Cardiac fibroblast (primary cell): ENCODE measurements around the gene CALD1.

Experiments used
- DNase-seq, 2 donors: peaks; one replicate each; pipeline versions ENCODE4 v3.0.0 to v3.0.0-alpha.2; 2010; ENCODE audit warnings: low read depth in 2 of 2
- H3K4me3 ChIP-seq, 2 donors: replicated peaks in 1 of 2; 1 replicate in 1 of 2; 2 replicates in 1 of 2; pipeline ENCODE4 v1.5.1; 2011; ENCODE audit warnings: low read depth in 2 of 2, low read length in 2 of 2, mild to moderate bottlenecking in 2 of 2, moderate library complexity in 1 of 2
- CTCF ChIP-seq: IDR thresholded peaks from one replicate; pipeline ENCODE4 v1.5.1; 2011; ENCODE audit warnings: low read depth, mild to moderate bottlenecking, low read length, inconsistent platforms

CALD1 gene

GRCh38 chr7:134938141-134938540 lies 158.7 kb downstream of the CALD1 start:
- H3K4me3 ChIP-seq, result no peak overlapping the region
- no peak for DNase-seq
- TF ChIP-seq CTCF, result no peak

GRCh38 chr7:134939136-134939535 lies 159.7 kb downstream of the CALD1 start:
- no peak for DNase-seq
- no peak overlapping the region for H3K4me3 ChIP-seq
- TF ChIP-seq CTCF, result no peak

- no peak for DNase-seq
- no peak for TF ChIP-seq CTCF
- H3K4me3 ChIP-seq, result no peak overlapping the region
Measured at GRCh38 chr7:134940729-134941128, 161.3 kb downstream of the CALD1 start.

GRCh38 chr7:134941185-134941900 lies 161.9 kb downstream of the CALD1 start:
- DNase-seq, result peak; percentile 85 to 95
- no peak overlapping the region for H3K4me3 ChIP-seq
- no peak for TF ChIP-seq CTCF

- H3K4me3 ChIP-seq, result no peak overlapping the region
- TF ChIP-seq CTCF, result no peak
- DNase-seq, result no peak
Measured at GRCh38 chr7:134941952-134942351, 162.5 kb downstream of the CALD1 start.

GRCh38 chr7:134942690-134943466 lies 163.4 kb downstream of the CALD1 start:
- no peak for DNase-seq
- TF ChIP-seq CTCF, result no peak

More at GRCh38 chr7:134942690-134943466, 163.4 kb downstream of the CALD1 start:
- H3K4me3 ChIP-seq, result no peak overlapping the region
